ENCODE results near the gene RDX. TPM values are rescaled to one million over a fixed set of nuclear protein-coding genes. Genes with fewer than 3 reads are reported as not detected.
A peak's percentile ranks its signal among the peaks of the same experiment; 100 is the strongest.
"Not testable (repeated sequence)": the region's sequence is repeated elsewhere in the genome, so short reads cannot be mapped to it uniquely, and the experiment has no call there.

The RDX gene
- total and polyA plus RNA-seq, 9 of the 15 experiments (the other 6 are each of a cell fraction or from before 2014, with no cell fraction given): 35.6 to 62.1 (median 54.3) TPM

DNA sequence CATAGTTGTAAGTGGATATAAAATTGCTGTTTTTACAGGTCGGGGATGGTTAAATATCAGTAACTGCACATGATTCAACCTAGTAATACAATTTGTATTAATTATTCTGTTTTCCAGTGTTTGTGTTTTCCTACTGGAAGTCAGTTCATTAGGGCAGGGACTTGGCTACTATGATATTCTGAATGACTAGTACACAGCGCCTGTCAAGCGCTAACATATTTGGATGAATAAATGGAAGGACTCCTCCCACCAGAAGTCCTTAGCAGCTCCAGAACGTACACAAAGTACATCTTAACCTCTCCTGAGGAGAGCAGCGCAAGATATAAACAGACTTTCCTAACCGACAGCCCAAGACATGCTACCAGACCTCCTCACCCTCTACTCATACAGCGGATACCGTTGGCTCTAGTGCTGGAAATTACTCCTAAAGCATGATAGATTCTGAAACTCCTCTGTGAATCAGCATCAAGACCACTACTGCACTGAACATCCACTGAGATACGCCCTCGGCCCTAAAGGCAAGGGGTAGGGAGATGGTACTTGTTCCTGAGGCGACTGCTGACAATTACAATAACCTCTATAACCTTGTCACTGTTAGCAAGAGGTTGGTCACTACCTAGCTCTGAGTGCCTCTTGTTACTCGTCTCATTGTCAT lies 79.1 kb downstream of the RDX start (continued):
- no peak for TF ChIP-seq DDX20 (tag; IDR thresholded peaks at IDR 0.05; ENCODE audit: low read depth)
- no peak for TF ChIP-seq ZEB2 (IDR thresholded peaks at IDR 0.05)
- no peak for TF ChIP-seq SRSF1 (IDR thresholded peaks at IDR 0.05; ENCODE audit: low read depth, low read length)
- no peak for TF ChIP-seq HNRNPUL1 (IDR thresholded peaks at IDR 0.05; ENCODE audit: low read length)

DNA sequence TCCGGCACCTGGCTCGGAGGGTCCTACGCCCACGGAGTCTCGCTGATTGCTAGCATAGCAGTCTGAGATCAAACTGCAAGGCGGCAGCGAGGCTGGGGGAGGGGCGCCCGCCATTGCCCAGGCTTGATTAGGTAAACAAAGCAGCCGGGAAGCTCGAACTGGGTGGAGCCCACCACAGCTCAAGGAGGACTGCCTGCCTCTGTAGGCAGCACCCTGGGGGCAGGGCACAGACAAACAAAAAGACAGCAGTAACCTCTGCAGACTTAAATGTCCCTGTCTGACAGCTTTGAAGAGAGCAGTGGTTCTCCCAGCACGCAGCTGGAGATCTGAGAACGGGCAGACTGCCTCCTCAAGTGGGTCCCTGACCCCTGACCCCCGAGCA lies 87.1 kb downstream of the RDX start:
- Histone ChIP-seq H3K9ac (ENCODE audit: insufficient read depth in 1 of 2, low read depth in 2 of 2, low read length in 2 of 2) (peak overlapping the region in 1 of 2 experiments; percentile 68; a peak in 1 of 4 replicates), H2AFZ (ENCODE audit: low read depth, low read length) (0 out of 2 replicates have a peak overlapping the region, but pooled peaks have one; percentile 68), H3K4me3 (peak overlapping the region; percentile 24)
- TF ChIP-seq NRF1 (conservative IDR thresholded peaks at IDR 0.05 in 1 of 2, IDR thresholded peaks at IDR 0.05 in 1 of 2) (0 out of 4 replicates have a peak, but pooled peaks of 1 of the 2 experiments have one; percentile 8), ATF1 (tag; IDR thresholded peaks at IDR 0.05) (0 out of 2 replicates have a peak, but pooled peaks have one; percentile 5), EGR1 (conservative IDR thresholded peaks at IDR 0.05) (peak; percentile 20; the same call in 1 of the 2 replicates)
- POLR2A ChIA-PET; CTCF ChIA-PET (ENCODE audit: low intra/inter-chr PET ratio); FAIRE-seq; H3K79me2 ChIP-seq (ENCODE audit: control insufficient read depth, insufficient read depth, low read length); BruUV-seq (replicated peaks); H3K4me1 ChIP-seq (replicated peaks in 1 of 2; ENCODE audit: control insufficient read depth in 2 of 2, insufficient read depth in 2 of 2, low read length in 2 of 2); H3K27me3 ChIP-seq (ENCODE audit: control insufficient read depth in 2 of 2, insufficient read depth in 2 of 2, low read length in 2 of 2); H3K27ac ChIP-seq (ENCODE audit: extremely low read depth, low read depth, low read length); ATAC-seq; H4K20me1 ChIP-seq (replicated peaks; ENCODE audit: control insufficient read depth, insufficient read depth, low read length); H3K36me3 ChIP-seq (ENCODE audit: control insufficient read depth, insufficient read depth, low read length); DNase-seq (ENCODE audit: extremely low read depth in 1 of 4, low spot score in 3 of 4); H3K9me1 ChIP-seq (ENCODE audit: control insufficient read depth, insufficient read depth, low read length); H3K4me2 ChIP-seq (ENCODE audit: insufficient read depth, low read length); H3K9me3 ChIP-seq (replicated peaks; ENCODE audit: control insufficient read depth, insufficient read depth, low read depth, low read length); TF ChIP-seq ATF1 (CRISPR knock-in tag; IDR thresholded peaks at IDR 0.05): not testable (repeated sequence)
- WGBS (ENCODE audit: insufficient coverage, low coverage, missing lambda C conversion rate): 0% methylated on average over 2 of the region's 14 CpGs
- in situ Hi-C loops (cut with MboI) (loop anchor here (10.0 kb wide), 1 partner anchor 225 kb away; no protein-coding TSS in a partner anchor), intact Hi-C loops (cut with micrococcal nuclease) (loop anchor here (10.0 kb wide), 1 partner anchor 315 kb away; no protein-coding TSS in a partner anchor)

Measured in K562 (cell line).